Activated naive CD4-positive, alpha-beta T cell treated with anti-CD3 and anti-CD28 coated beads, Interleukin-2, amount 50 U/mL, for 24 hours (primary cell): ENCODE measurements around the gene PTPRZ1.

Source experiments
- H3K27ac Mint-ChIP-seq: one replicate; pipeline ENCODE4 v1.8.0; 2021; ENCODE audit warnings: mild to moderate bottlenecking, mixed read lengths
- H3K27me3 Mint-ChIP-seq: one replicate; pipeline ENCODE4 v1.8.0; 2021; ENCODE audit warnings: mixed read lengths
- H3K36me3 Mint-ChIP-seq: one replicate; pipeline ENCODE4 v1.8.0; 2021; ENCODE audit warnings: mixed read lengths
- H3K4me1 Mint-ChIP-seq: one replicate; pipeline ENCODE4 v1.8.0; 2021; ENCODE audit warnings: mixed read lengths
- H3K4me3 Mint-ChIP-seq: one replicate; pipeline ENCODE4 v1.8.0; 2021; ENCODE audit warnings: mild to moderate bottlenecking, mixed read lengths
- H3K9me3 Mint-ChIP-seq: one replicate; pipeline ENCODE4 v1.8.0; 2021; ENCODE audit warnings: mixed read lengths

Gene PTPRZ1

GRCh38 chr7:121961089-121961867 lies 88.3 kb downstream of the PTPRZ1 start:
- H3K36me3 Mint-ChIP-seq, result no peaks in the 10 kb centered on the region
- no peak overlapping the region for H3K4me3 Mint-ChIP-seq
- no peaks in the 10 kb centered on the region for H3K27me3 Mint-ChIP-seq
- no peaks in the 10 kb centered on the region for H3K4me1 Mint-ChIP-seq
- peaks cover 4% of the 10 kb centered on the region for H3K9me3 Mint-ChIP-seq
- no peak overlapping the region for H3K27ac Mint-ChIP-seq

DNA sequence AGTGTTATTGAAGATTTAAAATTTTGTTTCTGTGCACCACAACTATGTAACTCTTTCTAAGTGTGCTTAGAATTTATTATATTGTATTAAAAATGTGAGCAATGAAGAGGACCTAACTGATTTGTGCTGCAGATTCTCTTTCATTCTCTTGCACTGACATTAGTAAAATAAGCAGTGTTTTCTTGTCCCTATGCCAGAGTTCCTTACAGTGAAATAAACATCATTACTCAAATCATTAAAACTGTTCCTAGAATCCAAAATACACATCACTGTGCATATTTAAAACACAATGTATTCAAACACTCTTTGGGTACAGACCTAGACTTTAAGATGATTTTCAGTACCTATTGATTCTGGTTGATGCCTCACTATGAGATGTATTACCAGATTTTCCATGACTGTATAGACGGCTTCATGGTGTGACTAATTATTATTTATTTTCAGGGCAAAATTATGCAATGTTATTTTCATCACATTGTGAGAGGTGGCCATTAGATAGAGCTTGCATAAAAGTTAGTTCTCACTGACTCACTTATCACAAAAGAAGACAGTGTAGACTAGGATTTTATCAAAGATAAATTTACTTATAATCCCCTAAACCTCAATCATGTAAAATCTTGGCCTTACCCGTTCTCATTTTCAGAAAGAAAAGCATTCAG lies 93.4 kb downstream of the PTPRZ1 start:
- H3K4me1 Mint-ChIP-seq, result no peaks in the 10 kb centered on the region
- H3K4me3 Mint-ChIP-seq, result no peak overlapping the region
- no peaks in the 10 kb centered on the region for H3K27me3 Mint-ChIP-seq
- H3K36me3 Mint-ChIP-seq, result no peaks in the 10 kb centered on the region
- no peaks in the 10 kb centered on the region for H3K9me3 Mint-ChIP-seq
- no peak overlapping the region for H3K27ac Mint-ChIP-seq

- Mint-ChIP-seq H3K36me3 (no peaks in the 10 kb centered on the region), H3K9me3 (no peaks in the 10 kb centered on the region), H3K4me3 (no peak overlapping the region), H3K4me1 (no peaks in the 10 kb centered on the region), H3K27me3 (no peaks in the 10 kb centered on the region), H3K27ac (no peak overlapping the region)
Observed at GRCh38 chr7:121966935-121967332, 94.0 kb downstream of the PTPRZ1 start.

DNA sequence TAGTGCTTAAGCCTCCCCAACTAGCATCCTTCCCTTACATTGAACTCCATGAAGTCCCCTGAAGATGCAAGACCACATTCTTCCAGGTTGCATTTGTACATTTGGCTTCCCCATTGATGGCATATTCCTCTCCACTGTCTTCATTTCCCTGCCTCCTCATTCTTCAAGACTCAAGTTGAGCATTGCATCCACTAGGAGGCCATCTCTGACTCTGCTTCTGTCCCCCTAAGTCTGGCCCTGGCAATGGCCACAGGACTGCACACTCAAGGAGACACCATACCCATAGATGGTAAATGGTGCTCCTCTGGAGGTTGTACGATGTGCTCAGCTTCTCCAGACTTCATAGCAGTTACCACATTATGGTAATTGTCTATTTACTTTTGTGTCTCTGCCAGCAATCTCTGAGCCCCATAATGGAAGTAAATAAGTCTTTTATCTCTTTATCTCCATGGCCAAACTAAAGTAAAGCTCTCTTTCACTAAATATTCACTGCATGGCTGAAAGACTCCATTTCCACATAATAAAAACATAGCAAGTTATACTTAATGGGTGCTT lies 112.6 kb downstream of the PTPRZ1 start:
- Mint-ChIP-seq H3K4me1 (no peaks in the 10 kb centered on the region), H3K36me3 (no peaks in the 10 kb centered on the region), H3K27ac (no peak overlapping the region), H3K4me3 (no peak overlapping the region), H3K27me3 (no peaks in the 10 kb centered on the region), H3K9me3 (no peaks in the 10 kb centered on the region)

DNA sequence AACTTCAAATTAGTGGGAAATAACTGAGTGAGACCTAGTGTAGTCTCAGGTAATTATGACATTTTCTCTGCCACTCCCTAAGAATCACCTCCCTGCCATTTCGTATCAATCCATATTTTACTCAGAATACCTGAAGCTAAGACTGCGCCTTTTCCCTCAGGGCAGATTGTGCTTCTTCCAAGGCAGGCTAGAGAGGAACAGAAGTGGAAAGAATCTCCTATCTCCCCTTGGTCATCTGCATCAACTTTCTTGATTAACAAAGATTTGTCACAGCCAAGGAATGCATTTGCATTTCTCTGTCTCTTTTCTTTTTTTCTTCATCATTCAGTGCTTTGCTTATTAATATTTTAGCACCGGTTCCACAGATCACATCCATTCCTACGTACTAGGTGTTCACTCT lies 119.1 kb downstream of the PTPRZ1 start:
- Mint-ChIP-seq H3K4me3 (no peak overlapping the region), H3K9me3 (no peaks in the 10 kb centered on the region), H3K27ac (no peak overlapping the region), H3K27me3 (no peaks in the 10 kb centered on the region), H3K36me3 (no peaks in the 10 kb centered on the region), H3K4me1 (no peaks in the 10 kb centered on the region)

DNA sequence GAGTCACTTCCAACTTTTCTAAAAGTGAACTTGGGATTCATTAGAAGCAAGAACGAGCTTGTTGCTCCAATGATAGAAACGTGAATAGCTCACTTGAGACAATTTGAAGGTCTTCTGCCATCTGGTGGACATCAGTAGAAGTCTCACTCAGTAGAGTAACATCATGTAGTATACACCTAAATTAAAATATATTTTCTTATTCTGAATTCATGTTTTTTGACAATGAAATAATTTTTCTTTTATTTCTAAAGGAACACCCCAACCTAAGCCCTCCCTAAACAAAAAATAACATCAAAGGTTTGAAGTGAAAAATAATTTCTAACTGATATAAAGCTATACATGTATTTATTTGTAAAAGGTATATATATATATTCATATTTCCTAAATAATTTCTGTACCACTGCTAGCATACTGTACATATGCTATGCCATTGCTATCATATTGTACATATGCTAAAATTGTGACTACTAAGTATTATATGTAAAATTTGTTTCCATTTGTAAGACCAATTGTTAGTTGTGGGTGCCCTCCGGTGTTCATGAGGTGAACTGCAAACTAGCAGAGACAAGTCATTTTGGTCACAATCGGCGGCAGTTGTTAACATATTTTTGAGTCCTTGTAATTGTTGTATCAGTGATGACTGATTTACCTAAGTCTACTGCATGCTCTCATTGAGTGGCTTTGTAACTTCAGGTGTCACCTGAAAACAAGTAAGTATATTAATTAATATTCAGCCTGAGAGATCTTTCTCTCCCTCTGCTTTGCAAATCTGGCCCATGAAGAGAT lies 121.9 kb downstream of the PTPRZ1 start:
- Mint-ChIP-seq H3K4me1 (no peaks in the 10 kb centered on the region), H3K27me3 (no peaks in the 10 kb centered on the region), H3K27ac (no peak overlapping the region), H3K9me3 (no peaks in the 10 kb centered on the region), H3K4me3 (no peak overlapping the region), H3K36me3 (no peaks in the 10 kb centered on the region)

DNA sequence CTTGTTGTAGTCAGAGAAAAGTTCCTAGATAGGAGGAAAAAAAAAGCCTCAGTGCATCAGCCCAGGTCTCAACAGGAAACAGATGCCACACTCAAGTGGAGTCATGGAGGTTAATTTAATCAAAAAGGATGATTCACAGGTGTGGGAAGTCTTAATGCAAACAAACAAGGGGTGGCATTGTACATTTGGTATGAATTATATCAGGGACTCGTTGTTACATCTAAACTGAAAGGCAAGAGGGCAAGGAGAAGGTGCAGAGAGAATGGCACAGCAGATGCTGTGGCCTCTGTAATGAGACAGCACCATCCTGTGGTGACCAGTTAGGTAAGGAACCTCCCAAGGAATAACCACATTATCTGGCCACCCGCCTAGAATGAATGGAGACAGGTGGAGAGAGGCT lies 133.7 kb downstream of the PTPRZ1 start:
- Mint-ChIP-seq H3K27me3 (no peaks in the 10 kb centered on the region), H3K36me3 (no peaks in the 10 kb centered on the region), H3K9me3 (no peaks in the 10 kb centered on the region), H3K4me3 (no peak overlapping the region), H3K4me1 (no peaks in the 10 kb centered on the region), H3K27ac (no peak overlapping the region)

DNA sequence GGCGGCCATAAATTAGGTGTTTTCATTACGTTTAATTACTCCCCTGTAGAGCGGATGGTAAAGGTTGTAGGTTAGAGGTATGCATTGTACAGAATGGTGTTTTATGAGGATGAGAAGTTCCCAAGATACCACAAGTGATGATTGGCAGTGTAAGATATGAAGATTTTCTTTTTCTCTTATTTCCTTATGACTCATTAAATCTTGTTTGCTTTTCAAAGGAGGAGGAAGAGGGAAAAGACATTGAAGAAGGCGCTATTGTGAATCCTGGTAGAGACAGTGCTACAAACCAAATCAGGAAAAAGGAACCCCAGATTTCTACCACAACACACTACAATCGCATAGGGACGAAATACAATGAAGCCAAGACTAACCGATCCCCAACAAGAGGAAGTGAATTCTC lies 137.2 kb downstream of the PTPRZ1 start:
- Mint-ChIP-seq H3K4me3 (no peak overlapping the region), H3K4me1 (no peaks in the 10 kb centered on the region), H3K9me3 (peaks cover 5% of the 10 kb centered on the region), H3K27me3 (no peaks in the 10 kb centered on the region), H3K27ac (no peak overlapping the region), H3K36me3 (no peaks in the 10 kb centered on the region)

- Mint-ChIP-seq H3K4me3 (no peak overlapping the region), H3K9me3 (peaks cover 5% of the 10 kb centered on the region), H3K27me3 (no peaks in the 10 kb centered on the region), H3K4me1 (no peaks in the 10 kb centered on the region), H3K27ac (no peak overlapping the region), H3K36me3 (no peaks in the 10 kb centered on the region)
Observed at GRCh38 chr7:122013065-122013464, 140.1 kb downstream of the PTPRZ1 start.

DNA sequence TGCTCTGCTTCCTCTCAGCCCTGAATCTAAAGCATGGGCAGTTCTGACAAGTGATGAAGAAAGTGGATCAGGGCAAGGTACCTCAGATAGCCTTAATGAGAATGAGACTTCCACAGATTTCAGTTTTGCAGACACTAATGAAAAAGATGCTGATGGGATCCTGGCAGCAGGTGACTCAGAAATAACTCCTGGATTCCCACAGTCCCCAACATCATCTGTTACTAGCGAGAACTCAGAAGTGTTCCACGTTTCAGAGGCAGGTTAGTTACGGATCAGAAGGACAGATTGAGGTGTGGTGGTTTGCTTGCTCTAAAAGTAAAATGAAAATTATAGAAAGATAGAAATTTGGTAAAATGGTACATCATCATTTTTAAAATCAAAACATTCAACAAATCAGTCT lies 140.7 kb downstream of the PTPRZ1 start:
- Mint-ChIP-seq H3K4me3 (no peak overlapping the region), H3K4me1 (no peaks in the 10 kb centered on the region), H3K9me3 (peaks cover 5% of the 10 kb centered on the region), H3K27me3 (no peaks in the 10 kb centered on the region), H3K36me3 (no peaks in the 10 kb centered on the region), H3K27ac (no peak overlapping the region)

DNA sequence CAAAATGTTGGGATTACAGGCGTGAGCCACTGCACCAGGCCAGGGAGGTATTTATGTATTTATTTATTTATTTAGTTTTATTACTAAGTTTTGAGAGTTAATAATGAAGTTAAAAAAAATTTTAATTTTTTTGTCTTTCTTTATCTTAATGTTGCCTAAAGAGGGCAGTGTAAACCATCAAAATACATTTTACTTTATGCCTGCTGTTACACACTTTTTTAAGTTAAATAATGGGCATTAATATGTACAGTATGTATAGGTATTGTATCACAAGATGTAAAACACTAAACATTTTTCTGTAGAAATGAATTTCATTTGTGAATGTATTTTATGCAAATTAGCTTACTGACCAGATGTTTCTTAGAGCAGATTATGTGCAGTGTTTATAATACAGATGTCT lies 141.7 kb downstream of the PTPRZ1 start:
- H3K4me1 Mint-ChIP-seq, result no peaks in the 10 kb centered on the region
- peaks cover 5% of the 10 kb centered on the region for H3K9me3 Mint-ChIP-seq
- no peak overlapping the region for H3K4me3 Mint-ChIP-seq
- H3K36me3 Mint-ChIP-seq, result no peaks in the 10 kb centered on the region
- no peak overlapping the region for H3K27ac Mint-ChIP-seq
- no peaks in the 10 kb centered on the region for H3K27me3 Mint-ChIP-seq

- peaks cover 1% of the 10 kb centered on the region for H3K27me3 Mint-ChIP-seq
- no peaks in the 10 kb centered on the region for H3K4me1 Mint-ChIP-seq
- no peak overlapping the region for H3K27ac Mint-ChIP-seq
- no peak overlapping the region for H3K4me3 Mint-ChIP-seq
- H3K9me3 Mint-ChIP-seq, result no peaks in the 10 kb centered on the region
- no peaks in the 10 kb centered on the region for H3K36me3 Mint-ChIP-seq
Observed at GRCh38 chr7:122018032-122018431, 145.1 kb downstream of the PTPRZ1 start.

DNA sequence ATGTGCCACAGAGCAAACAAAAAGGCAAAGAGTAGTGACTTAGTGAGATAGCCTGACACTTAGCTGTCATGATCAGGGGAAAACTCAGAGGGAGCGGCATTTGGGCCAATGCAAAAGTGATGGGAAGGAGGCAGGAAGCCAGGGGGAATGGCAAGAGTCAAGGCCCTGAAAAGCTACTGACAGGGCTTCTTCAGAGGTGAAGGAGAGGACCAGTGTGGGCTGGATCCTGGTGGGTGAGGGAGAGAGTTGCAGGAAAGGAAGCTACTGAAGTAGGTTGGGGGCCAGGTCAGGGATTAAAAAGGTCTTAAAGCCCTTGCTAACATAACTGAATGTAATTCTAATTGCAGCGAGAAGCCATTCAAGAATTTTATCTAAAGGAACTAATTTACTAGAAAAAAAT lies 154.1 kb downstream of the PTPRZ1 start:
- no peak overlapping the region for H3K27ac Mint-ChIP-seq

DNA sequence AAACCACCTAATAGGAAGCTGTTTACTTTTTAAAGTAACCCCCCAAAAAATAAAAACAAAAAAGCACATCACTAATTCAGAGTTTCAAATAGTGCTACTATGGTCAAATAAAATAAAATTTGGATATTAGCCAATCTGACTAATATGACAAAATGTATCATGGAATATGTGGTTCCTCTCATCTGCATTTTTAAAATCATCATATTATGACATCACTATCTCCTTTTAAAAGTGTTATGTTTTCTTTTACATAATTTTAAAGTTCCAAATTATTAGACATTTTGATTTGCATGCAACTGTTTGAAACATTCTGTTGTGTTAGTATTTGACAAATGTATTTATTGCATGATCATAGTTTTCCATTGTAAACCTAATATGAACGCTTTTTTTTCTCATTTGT lies 160.7 kb downstream of the PTPRZ1 start:
- Mint-ChIP-seq H3K27ac (no peak overlapping the region), H3K4me1 (no peaks in the 10 kb centered on the region), H3K4me3 (no peak overlapping the region), H3K9me3 (no peaks in the 10 kb centered on the region), H3K27me3 (no peaks in the 10 kb centered on the region), H3K36me3 (no peaks in the 10 kb centered on the region)

More for the DNA sequence above, 154.1 kb downstream of the PTPRZ1 start:
- Mint-ChIP-seq H3K36me3 (no peaks in the 10 kb centered on the region), H3K4me1 (no peaks in the 10 kb centered on the region), H3K4me3 (no peak overlapping the region), H3K27me3 (peaks cover 1% of the 10 kb centered on the region), H3K9me3 (peaks cover 8% of the 10 kb centered on the region)

DNA sequence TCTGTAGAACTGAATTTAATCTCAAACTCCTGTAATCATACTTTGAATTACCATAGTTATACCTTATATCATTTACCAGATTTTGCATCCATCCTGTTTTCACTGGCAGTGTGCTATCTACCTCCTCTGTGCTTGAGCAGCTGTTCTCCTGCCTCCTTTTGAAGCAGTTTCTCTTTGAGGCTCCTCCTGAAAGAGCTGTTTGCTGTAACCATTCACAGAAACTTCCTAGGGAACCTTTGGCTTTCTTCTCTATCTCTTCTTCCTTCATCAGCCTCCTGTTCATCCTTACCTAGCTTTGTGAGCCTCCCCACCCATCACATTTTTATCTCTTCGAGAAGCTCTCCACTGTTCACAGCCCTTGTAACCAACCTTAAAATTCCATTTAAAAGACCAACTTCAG lies 162.9 kb downstream of the PTPRZ1 start:
- no peak overlapping the region for H3K4me3 Mint-ChIP-seq
- no peaks in the 10 kb centered on the region for H3K4me1 Mint-ChIP-seq
- H3K27ac Mint-ChIP-seq, result no peak overlapping the region
- no peaks in the 10 kb centered on the region for H3K9me3 Mint-ChIP-seq
- H3K36me3 Mint-ChIP-seq, result no peaks in the 10 kb centered on the region
- H3K27me3 Mint-ChIP-seq, result no peaks in the 10 kb centered on the region

GRCh38 chr7:122038134-122038533 lies 165.2 kb downstream of the PTPRZ1 start:
- no peak overlapping the region for H3K4me3 Mint-ChIP-seq
- no peak overlapping the region for H3K27ac Mint-ChIP-seq
- no peaks in the 10 kb centered on the region for H3K36me3 Mint-ChIP-seq
- no peaks in the 10 kb centered on the region for H3K27me3 Mint-ChIP-seq
- no peaks in the 10 kb centered on the region for H3K9me3 Mint-ChIP-seq
- H3K4me1 Mint-ChIP-seq, result no peaks in the 10 kb centered on the region
